Keratinocyte (primary cell): ENCODE data around the gene KLF16.

Experiments used
- EZH2 ChIP-seq: IDR thresholded peaks from one replicate; pipeline ENCODE4 v1.6.1; 2012; ENCODE audit warnings: inconsistent platforms, mild to moderate bottlenecking, low read length, moderate library complexity
- TF ChIP-seq, protein P1 (sequence below), 3 experiments: IDR thresholded peaks in 1 of 3; conservative IDR thresholded peaks in 1 of 3; optimal IDR thresholded peaks in 1 of 3; 2 replicates in 2 of 3; 3 replicates in 1 of 3; pipeline versions ENCODE3 to v1.5.1; 2011; ENCODE audit warnings: low read length in 3 of 3, mild to moderate bottlenecking in 3 of 3, moderate library complexity in 2 of 3, control low read depth in 1 of 3, inconsistent platforms in 1 of 3; ENCODE audit not compliant: insufficient read depth in 2 of 3; ENCODE audit errors: extremely low read depth in 1 of 3

DNA sequence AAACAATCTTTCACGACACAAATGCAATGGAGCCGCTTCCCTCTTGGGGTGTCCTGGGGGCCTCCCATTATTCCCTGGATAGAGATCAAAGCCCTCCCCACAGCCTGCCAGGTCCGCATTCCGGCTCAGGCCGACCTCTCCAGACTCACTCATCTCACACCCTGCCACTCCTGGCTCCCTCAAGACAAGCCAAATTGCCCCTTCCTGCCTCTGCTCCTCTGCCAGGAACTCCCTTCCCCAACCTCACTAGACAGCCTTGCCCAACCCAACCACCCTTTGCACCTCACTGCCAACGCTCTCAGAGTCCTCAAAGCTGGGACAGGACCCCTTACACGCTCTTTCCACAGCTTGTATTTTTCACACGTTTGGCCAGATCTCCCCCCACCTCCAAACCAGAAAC lies 20.4 kb upstream of the KLF16 start:
- TF ChIP-seq, protein P1, sequence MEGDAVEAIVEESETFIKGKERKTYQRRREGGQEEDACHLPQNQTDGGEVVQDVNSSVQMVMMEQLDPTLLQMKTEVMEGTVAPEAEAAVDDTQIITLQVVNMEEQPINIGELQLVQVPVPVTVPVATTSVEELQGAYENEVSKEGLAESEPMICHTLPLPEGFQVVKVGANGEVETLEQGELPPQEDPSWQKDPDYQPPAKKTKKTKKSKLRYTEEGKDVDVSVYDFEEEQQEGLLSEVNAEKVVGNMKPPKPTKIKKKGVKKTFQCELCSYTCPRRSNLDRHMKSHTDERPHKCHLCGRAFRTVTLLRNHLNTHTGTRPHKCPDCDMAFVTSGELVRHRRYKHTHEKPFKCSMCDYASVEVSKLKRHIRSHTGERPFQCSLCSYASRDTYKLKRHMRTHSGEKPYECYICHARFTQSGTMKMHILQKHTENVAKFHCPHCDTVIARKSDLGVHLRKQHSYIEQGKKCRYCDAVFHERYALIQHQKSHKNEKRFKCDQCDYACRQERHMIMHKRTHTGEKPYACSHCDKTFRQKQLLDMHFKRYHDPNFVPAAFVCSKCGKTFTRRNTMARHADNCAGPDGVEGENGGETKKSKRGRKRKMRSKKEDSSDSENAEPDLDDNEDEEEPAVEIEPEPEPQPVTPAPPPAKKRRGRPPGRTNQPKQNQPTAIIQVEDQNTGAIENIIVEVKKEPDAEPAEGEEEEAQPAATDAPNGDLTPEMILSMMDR (optimal IDR thresholded peaks at IDR 0.05 in 1 of 3, IDR thresholded peaks at IDR 0.05 in 1 of 3, conservative IDR thresholded peaks at IDR 0.05 in 1 of 3; ENCODE audit: extremely low read depth in 1 of 3, insufficient read depth in 2 of 3, low read length in 3 of 3): no peak
- TF ChIP-seq EZH2: no peak
